Calu3 (cell line): Measurements from ENCODE around the gene AKAP13. TPM values are rescaled to one million over a fixed set of nuclear protein-coding genes. Genes with fewer than 3 reads are reported as not detected.
"Not testable (repeated sequence)": the region's sequence is repeated elsewhere in the genome, so short reads cannot be mapped to it uniquely, and the experiment has no call there.

Source experiments
- BruUV-seq: library from RNA; stranded (reverse); fragments of 400-500 nt; replicated peaks from 2 replicates; lab custom pipeline; 2021; lab: Mats Ljungman, UMichigan
- CTCF ChIA-PET: fragments of 300-600 bp; sonication (Branson Sonifier 250); formaldehyde crosslinking; loops from one replicate; lab custom pipeline; 2022; ENCODE audit warnings: antibody characterized with exemption; lab: Charles Lee
- DNase-seq: peaks from one replicate; pipeline ENCODE4 v3.0.0; 2022
- H3K27ac Mint-ChIP-seq: one replicate; pipeline ENCODE4 v1.8.0; 2022; ENCODE audit warnings: mixed read lengths; ENCODE audit not compliant: unreplicated experiment
- H3K27me3 Mint-ChIP-seq: one replicate; pipeline ENCODE4 v1.8.0; 2022; ENCODE audit warnings: mixed read lengths; ENCODE audit not compliant: unreplicated experiment
- H3K36me3 Mint-ChIP-seq: one replicate; pipeline ENCODE4 v1.8.0; 2022; ENCODE audit warnings: mild to moderate bottlenecking, moderate library complexity, mixed read lengths; ENCODE audit not compliant: insufficient read depth, unreplicated experiment
- H3K4me1 Mint-ChIP-seq: one replicate; pipeline ENCODE4 v1.8.0; 2022; ENCODE audit warnings: mild to moderate bottlenecking, low read depth, mixed read lengths; ENCODE audit not compliant: unreplicated experiment
- H3K4me3 Mint-ChIP-seq: one replicate; pipeline ENCODE4 v1.8.0; 2022; ENCODE audit warnings: mild to moderate bottlenecking, low read depth, moderate library complexity, mixed read lengths; ENCODE audit not compliant: unreplicated experiment
- H3K9me3 Mint-ChIP-seq: one replicate; pipeline ENCODE4 v1.8.0; 2022; ENCODE audit warnings: low read depth, mixed read lengths; ENCODE audit not compliant: unreplicated experiment
- intact Hi-C: fragments of 100-400 bp; cut with micrococcal nuclease; formaldehyde crosslinking; loops from one replicate; pipeline ENCODE4 v1.10.0; 2022; ENCODE audit not compliant: unreplicated experiment
- total RNA-seq: library from RNA; stranded (reverse); gene quantifications from 2 replicates; pipeline ENCODE4 v1.2.3, GENCODE V29; 2022
- TF ChIP-seq, protein P1 (sequence below): fragments of 200-600 bp; IDR thresholded peaks from one replicate; pipeline ENCODE4 v1.8.0; 2022; ENCODE audit warnings: antibody characterized with exemption; ENCODE audit not compliant: unreplicated experiment

AKAP13 gene
- total RNA-seq, 1 experiment from 2014 or later = 145 TPM

DNA sequence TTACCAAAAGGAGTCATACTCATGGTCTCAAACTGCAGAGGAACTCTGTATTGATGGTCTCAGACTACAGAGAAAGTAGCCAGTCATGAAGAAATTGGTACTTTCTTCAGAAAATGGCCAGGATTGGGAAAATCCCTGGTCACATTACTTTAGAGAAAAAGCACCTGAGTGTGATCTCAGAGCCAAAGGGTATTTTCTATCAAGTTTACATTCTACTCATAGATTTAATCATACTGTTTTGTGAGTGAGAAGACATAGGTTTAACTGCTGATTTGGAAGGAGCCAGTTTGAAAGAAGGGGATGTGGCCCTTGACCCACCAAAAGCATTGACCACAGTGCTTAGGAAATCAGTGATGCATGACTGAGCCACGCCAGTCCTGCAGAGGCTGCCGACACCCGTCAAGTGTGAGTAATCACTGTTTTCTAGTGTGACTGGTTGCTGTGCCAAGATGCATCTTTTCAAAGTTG, 203.6 kb downstream of the AKAP13 start:
- peak overlapping the region; percentile 76 for H3K27ac Mint-ChIP-seq
- peak; percentile 30 for DNase-seq
- H3K4me1 Mint-ChIP-seq = peaks cover 84% of the 10 kb centered on the region
- CTCF ChIA-PET = interaction anchor here (0.6 to 1.6 kb wide), 2 partner anchors 180 to 288 kb away, joined by 3 to 4 read pairs; no protein-coding TSS in a partner anchor
- no peaks in the 10 kb centered on the region for H3K9me3 Mint-ChIP-seq
- H3K36me3 Mint-ChIP-seq = peaks cover 84% of the 10 kb centered on the region
- peak overlapping the region; percentile 75 for H3K4me3 Mint-ChIP-seq
- TF ChIP-seq, protein P1, sequence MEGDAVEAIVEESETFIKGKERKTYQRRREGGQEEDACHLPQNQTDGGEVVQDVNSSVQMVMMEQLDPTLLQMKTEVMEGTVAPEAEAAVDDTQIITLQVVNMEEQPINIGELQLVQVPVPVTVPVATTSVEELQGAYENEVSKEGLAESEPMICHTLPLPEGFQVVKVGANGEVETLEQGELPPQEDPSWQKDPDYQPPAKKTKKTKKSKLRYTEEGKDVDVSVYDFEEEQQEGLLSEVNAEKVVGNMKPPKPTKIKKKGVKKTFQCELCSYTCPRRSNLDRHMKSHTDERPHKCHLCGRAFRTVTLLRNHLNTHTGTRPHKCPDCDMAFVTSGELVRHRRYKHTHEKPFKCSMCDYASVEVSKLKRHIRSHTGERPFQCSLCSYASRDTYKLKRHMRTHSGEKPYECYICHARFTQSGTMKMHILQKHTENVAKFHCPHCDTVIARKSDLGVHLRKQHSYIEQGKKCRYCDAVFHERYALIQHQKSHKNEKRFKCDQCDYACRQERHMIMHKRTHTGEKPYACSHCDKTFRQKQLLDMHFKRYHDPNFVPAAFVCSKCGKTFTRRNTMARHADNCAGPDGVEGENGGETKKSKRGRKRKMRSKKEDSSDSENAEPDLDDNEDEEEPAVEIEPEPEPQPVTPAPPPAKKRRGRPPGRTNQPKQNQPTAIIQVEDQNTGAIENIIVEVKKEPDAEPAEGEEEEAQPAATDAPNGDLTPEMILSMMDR = no peak
- intact Hi-C loops = loop anchor here (2.0 to 10.0 kb wide), 3 partner anchors 41 to 249 kb away; no protein-coding TSS in a partner anchor
- BruUV-seq = no TSS peak
- H3K27me3 Mint-ChIP-seq = no peaks in the 10 kb centered on the region

DNA sequence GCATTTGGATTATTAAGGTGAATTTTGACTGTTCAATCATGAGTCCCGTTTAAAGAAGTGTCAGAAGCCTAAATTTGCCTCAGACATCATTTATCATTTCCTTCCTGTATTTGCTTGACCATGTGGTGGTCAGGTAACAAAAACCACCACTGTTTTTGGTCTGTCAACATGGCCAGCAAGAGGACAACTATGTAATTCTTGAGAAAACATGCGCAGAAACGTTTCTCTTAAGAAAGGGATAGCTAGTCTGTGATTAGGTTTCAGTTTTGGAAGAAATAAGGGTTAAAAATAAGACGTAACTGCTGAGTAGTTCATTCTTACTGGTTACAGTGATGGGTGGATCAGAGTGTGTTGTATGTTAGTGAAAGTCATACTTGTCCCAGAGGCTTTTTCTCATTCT, 204.5 kb downstream of the AKAP13 start:
- Mint-ChIP-seq H3K4me1 (peaks cover 84% of the 10 kb centered on the region), H3K4me3 (peak overlapping the region; percentile 51), H3K36me3 (peaks cover 84% of the 10 kb centered on the region), H3K27ac (peak overlapping the region; percentile 66), H3K9me3 (no peaks in the 10 kb centered on the region), H3K27me3 (no peaks in the 10 kb centered on the region)
- TF ChIP-seq, protein P1 = no peak
- intact Hi-C loops = loop anchor here (10.0 kb wide), 1 partner anchor 250 kb away; no protein-coding TSS in a partner anchor
- no peak for DNase-seq
- CTCF ChIA-PET = interaction anchor here (1.5 kb wide), 1 partner anchor 42 kb away, joined by 4 read pairs; no protein-coding TSS in a partner anchor
- BruUV-seq = no TSS peak

DNA sequence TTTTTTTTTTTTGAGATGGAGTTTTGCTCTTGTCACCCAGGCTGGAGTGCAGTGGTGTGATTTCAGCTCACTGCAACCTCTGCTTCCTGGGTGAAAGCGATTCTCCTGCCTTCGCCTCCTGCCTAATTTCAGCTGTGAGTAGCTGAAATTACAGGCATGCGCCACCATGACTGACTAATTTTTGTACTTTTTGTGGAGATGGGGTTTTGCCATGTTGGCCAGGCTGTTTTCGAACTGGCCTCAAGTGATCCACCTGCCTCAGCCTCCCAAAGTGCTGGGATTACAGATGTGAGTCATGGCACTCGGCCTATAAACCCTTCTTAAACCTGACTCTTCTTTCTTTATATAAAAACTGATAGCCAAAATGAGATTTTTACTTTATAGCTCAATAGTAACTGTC, 205.8 kb downstream of the AKAP13 start:
- H3K27me3 Mint-ChIP-seq, BruUV-seq, DNase-seq, H3K9me3 Mint-ChIP-seq, H3K27ac Mint-ChIP-seq: not testable (repeated sequence)
- CTCF ChIA-PET = interaction anchor here (0.6 kb wide), 1 partner anchor 91 kb away, joined by 3 read pairs; no protein-coding TSS in a partner anchor
- Mint-ChIP-seq H3K36me3 (peaks cover 71% of the 10 kb centered on the region), H3K4me3 (peak overlapping the region; percentile 51), H3K4me1 (peaks cover 75% of the 10 kb centered on the region)
- intact Hi-C loops = loop anchor here (10.0 kb wide), 1 partner anchor 251 kb away; no protein-coding TSS in a partner anchor

DNA sequence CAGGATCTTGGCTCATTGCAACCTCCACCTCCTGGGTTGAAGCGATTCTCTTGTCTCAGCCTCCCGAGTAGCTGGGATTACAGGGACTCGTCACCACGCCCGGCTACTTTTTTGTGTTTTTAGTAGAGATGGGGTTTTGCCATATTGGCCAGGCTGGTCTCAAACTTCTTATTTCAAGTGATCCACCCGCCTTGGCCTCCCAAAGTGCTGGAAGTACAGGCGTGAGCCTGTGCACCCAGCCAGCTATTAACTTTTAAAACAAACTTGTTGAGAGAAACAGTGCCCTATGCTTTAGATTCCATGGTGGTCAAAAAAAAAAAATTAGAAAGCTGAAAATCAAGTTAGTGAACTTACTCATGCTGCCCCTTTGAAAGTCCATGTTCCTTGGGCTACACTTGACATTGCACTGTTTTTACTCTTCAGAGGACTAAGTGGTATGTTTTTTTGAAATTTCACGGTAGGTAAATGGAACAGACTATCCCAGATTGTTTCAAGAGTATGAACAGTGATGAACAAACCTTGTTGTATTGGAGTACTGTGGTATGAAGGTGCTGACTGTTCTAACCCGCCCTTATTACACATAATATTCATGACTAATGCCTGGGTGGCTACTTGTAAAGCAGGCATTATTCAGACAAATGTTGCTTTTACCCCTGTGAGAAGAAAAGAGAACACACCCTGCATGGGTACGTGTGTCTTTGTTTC, 207.5 kb downstream of the AKAP13 start:
- Mint-ChIP-seq H3K27me3 (no peaks in the 10 kb centered on the region), H3K4me3 (peak overlapping the region; percentile 60), H3K36me3 (peaks cover 62% of the 10 kb centered on the region), H3K4me1 (peaks cover 80% of the 10 kb centered on the region), H3K9me3 (no peaks in the 10 kb centered on the region), H3K27ac (peak overlapping the region; percentile 91)
- CTCF ChIA-PET = interaction anchor here (1.6 kb wide), 1 partner anchor 257 kb away, joined by 3 read pairs; no protein-coding TSS in a partner anchor
- no TSS peak for BruUV-seq
- TF ChIP-seq, protein P1 = no peak
- intact Hi-C loops = loop anchor here (1.0 to 10.0 kb wide), 2 partner anchors 105 to 253 kb away; no protein-coding TSS in a partner anchor
- DNase-seq = peak; percentile 16
